Endothelial cell of umbilical vein (primary cell): Measurements from ENCODE around the gene DHX34.

Source experiments
- CTCF ChIP-seq, 2 donors: IDR thresholded peaks; 1 replicate in 1 of 2; 2 replicates in 1 of 2; pipeline ENCODE4 v1.5.1; 2011; ENCODE audit warnings: low read length in 2 of 2, mild to moderate bottlenecking in 2 of 2, moderate library complexity in 2 of 2, control low read depth in 1 of 2, inconsistent platforms in 1 of 2, low read depth in 1 of 2; ENCODE audit not compliant: insufficient read depth in 1 of 2; ENCODE audit errors: extremely low read depth in 1 of 2
- EZH2 ChIP-seq: IDR thresholded peaks from 2 replicates; pipeline ENCODE4 v1.6.1; 2012; ENCODE audit warnings: borderline replicate concordance, low read depth, mild to moderate bottlenecking, moderate library complexity, low read length, inconsistent platforms; ENCODE audit not compliant: severe bottlenecking
- MAX ChIP-seq: IDR thresholded peaks from 2 replicates; pipeline ENCODE4 v1.6.1; 2011; ENCODE audit not compliant: insufficient read depth, insufficient read length
- POLR2A ChIP-seq: IDR thresholded peaks from 2 replicates; pipeline ENCODE4 v1.6.1; 2012; ENCODE audit warnings: low read depth, mild to moderate bottlenecking, control low read depth, low read length
- POLR2AphosphoS5 ChIP-seq: IDR thresholded peaks from 2 replicates; pipeline ENCODE4 v1.6.1; 2012; ENCODE audit warnings: low read depth, mild to moderate bottlenecking, control low read depth, low read length, moderate library complexity; ENCODE audit not compliant: insufficient read depth

GRCh38 chr19:47344425-47344824 is 4.7 kb upstream of the DHX34 start:
- TF ChIP-seq CTCF (IDR thresholded peaks at IDR 0.05; ENCODE audit: extremely low read depth in 1 of 2, insufficient read depth in 1 of 2, low read depth in 1 of 2, low read length in 2 of 2) (no peak), EZH2 (no peak), POLR2A (no peak), MAX (no peak), POLR2AphosphoS5 (no peak)
